T follicular helper cell (primary cell): ENCODE data around the gene DEFB118.
"Not testable (repeated sequence)": the region's sequence is repeated elsewhere in the genome, so short reads cannot be mapped to it uniquely, and the experiment has no call there.

Experiments
- DNase-seq: peaks from one replicate; pipeline ENCODE4 v3.0.0-alpha.2; 2020; ENCODE audit warnings: low read depth
- total RNA-seq, 2 experiments: gene quantifications; one replicate each; lab custom pipeline; 2026; lab: John Stamatoyannopoulos, UW

Gene DEFB118, protein sequence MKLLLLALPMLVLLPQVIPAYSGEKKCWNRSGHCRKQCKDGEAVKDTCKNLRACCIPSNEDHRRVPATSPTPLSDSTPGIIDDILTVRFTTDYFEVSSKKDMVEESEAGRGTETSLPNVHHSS
- 0 reads per million in 2 experiments for total RNA-seq

DNA sequence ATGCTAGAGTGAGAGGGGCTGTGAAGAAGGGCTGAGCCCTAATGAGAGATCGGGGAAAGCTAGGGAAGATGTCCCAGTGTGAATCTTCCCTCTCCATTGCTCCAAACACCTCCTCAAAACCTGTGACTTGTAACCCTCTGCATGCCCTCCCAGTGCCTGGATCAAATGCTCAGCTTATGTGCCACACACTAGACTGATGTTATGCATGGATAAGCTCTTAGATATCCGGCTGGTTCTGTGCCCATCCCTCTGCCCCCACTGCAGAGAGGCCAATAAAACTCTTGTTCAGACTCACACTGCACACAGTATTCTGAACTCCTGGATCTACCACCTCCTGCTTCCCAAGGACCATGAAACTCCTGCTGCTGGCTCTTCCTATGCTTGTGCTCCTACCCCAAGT, at the start of gene DEFB118:
Gene DEFB118 (plus strand): TSS at position 301 of the 400 bp plus-strand sequence. CDS start 50 bp downstream, at position 351.
- DNase-seq = no peak

DNA sequence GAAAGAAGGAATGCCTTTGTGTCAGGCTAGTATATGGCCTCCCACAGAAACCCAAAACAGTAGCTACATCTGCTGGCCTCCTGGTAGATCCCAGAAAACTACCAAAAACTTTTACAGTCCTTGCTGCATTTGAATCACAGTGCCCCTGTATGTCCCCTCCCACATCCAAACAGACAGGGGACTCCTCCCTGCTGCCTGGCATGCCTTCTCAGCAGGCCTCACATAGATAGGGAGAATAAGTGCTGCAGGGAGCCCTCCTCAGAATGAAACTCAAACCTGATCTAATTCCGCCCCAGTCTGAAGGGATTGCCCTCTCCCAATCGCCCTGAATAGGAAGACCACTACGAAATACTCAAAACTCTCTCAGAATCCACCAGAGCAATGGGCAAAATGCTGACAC, 45.9 kb upstream of the DEFB118 start:
- DNase-seq = no peak

DNA sequence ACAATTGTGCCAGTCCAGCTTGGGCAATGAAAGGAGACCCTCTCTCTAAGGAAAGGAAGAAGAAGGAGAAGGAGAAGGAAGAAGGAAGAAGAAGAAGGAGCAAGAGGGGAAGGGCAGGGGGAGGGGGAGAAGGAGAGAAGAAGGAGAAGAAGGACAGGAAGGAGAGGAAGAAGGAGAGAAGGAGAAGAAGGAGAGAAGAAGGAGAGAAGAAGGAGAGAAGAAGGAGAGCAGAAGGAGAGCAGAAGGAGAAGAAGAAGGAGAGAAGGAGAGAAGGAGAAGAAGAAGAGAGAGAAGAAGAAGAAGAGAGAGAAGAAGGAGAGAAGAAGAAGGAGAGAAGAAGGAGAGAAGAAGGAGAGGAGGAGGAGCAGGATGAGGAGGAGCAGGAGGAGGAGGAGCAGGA, 37.5 kb upstream of the DEFB118 start:
- DNase-seq = no peak

DNA sequence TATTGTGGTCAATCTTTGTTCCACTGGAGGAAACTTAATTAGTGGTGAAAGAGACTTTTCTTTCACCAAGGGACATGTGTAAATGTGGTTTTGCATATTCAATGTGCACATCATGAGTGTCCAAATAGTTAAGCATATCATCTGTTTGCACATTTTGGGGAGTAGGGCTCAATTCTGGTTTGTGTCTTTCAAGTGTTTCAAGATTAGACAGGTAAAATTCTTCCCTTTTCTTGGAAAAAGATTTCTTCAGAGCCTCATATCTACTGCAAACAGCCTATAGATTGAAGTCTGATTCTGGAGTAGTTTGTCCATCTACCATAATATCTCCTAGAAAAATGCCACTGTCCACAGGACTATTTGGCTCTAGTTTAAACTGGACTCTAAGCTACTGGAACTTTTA, 26.9 kb upstream of the DEFB118 start:
- DNase-seq = no peak

DNA sequence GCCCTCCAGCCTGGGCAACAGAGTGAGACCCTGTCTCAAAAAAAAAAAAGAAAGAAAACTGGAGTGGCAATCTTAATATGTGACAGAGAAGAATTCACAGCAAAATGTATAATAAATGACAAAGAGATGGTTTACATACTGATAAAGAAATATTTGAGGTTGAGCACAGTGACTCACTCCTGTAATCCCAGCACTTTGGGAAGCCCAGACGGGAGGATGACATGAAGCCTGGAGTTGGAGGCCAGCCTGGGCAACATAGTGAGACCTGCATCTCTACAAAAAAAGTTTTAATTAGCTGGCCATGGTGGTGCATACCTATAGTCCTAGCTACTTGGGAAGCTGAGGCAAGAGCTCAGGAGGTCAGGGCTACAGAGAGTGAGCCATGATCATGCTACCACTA, 12.4 kb upstream of the DEFB118 start:
- DNase-seq = no peak

DNA sequence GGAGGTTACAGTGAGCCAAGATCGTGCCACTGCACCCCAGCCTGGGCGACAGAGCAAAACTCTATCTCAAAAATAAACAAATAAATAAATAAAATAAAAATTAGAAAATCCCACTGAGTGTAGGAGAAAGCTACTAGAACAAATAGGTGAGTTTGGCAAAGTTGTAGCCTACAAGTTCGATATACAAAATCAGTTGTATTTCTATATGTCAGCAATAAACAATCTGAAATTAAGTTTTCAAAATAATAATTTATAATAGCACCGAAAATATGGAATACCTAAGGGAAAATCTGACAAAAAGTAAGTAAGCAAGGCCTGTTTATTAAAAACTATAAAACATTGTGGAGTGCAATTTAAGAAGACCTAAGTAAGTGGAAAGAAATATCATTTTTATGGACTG, 5.1 kb upstream of the DEFB118 start:
- no peak for DNase-seq

DNA sequence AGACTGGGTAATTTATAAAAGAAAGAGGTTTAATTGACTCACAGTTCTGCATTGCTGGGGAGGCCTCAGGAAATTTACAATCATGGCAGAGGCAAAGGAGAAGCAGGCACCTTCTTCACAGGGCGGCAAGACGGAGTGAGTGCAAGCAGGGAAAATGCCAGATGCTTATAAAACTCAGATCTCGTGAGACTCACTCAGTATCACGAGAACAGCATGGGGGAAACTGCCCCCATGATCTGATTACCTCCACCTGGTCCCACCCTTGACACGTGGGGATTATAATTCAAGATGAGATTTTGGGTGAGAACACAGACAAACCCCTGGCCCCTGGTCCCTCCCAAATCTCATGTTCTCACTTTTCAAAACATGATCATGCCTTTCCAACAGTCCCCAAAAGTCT, 4.1 kb upstream of the DEFB118 start:
- not testable (repeated sequence) for DNase-seq

DNA sequence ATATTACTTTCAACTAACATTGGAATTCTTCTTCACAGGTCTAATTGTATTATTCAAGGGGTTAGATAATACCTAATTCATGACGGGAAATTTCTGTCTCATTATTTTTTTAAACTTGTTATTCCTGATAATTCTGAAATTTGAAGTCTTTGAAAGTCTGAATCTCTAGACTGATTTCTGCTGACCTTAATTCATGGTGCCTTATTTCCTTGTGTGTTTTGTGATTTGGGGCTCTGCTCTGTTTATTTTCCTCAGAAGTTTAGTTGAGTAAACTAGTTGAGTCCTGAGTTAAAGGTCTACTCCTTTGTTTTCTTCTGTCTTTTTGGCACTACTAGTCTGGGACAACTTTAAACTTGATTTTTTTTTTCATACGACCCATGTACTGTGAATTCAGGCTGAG, 5.9 kb downstream of the DEFB118 start:
- no peak for DNase-seq

DNA sequence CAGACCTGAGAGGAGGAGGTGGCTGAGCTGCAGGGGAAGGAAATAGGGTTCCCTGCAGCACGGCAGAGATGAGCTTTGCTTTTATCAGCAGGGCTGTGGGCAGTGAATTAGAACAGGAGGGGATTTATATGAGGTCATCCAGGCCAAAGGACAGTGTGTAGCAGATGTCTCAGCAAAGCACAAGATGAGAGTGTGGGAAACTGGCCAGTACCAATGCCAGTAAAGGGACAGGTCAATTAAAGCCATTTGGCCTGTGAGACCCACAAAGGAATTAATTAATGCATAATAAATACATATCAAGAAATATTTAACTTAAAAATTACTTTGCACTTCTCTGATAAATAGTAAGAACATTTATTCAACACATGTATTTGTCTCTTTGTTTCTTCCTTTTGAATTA, 22.1 kb downstream of the DEFB118 start, which contains the start of gene DEFB119:
Gene DEFB119 (minus strand): TSS at position 101 of the 400 bp plus-strand sequence. CDS start 107 bp downstream, outside the sequence.
- no peak for DNase-seq

DNA sequence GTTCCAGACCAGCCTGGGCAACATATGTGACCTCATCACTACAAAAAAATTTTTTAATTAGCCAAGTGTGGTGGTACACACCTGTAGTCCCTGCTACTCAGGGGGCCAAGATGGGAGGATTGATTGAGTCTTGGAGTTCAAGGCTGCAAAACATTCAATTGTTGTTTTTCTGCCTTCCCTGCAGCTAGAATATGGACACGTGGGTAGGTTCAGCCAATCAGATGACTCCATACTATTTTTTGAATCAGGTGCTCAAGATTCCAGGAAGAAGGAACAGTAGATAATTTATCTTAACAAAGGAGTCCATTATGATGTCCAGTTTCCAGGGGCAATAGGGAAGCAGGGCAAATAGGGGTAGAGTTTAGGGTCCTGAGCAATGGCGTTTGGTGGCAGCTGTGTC, 24.4 kb downstream of the DEFB118 start:
- DNase-seq = no peak

DNA sequence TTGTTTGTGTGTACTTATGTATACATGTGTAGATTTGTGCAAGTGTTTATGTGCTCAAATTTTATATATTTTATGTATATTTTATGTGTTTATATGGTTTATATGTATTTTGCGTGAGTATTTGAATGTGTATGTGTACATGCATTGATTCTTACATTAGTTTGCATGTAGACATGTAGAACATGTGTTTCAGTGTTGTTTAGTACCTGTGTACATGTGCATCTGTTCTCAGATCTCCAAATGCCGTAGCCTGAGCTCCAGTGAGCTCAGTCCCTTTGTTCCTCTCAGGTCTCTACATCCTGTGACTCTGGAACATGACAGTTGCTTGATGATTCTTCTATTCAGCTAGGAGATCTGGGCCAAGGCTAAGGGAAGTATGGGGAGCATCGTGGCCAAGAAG, 26.5 kb downstream of the DEFB118 start:
- DNase-seq = no peak

DNA sequence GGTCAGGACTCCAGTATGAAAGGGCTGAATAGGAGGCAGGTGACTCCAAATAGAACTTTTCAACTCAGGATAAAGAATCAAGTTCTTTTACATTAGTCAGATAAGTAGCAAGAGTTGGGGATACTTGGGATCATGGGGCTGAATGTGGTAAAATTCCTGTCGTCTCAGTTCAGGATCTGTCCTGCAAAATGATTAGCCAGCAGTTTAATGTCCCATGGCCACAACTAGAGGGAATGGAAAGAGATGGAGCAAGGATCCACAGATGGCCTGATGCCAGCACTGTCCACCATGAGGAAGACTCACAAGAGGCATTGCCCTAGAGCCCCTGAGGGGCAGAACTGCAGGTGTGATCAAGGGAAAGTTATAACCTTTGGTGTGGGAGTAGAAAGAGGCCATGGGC, 35.5 kb downstream of the DEFB118 start:
- no peak for DNase-seq

DNA sequence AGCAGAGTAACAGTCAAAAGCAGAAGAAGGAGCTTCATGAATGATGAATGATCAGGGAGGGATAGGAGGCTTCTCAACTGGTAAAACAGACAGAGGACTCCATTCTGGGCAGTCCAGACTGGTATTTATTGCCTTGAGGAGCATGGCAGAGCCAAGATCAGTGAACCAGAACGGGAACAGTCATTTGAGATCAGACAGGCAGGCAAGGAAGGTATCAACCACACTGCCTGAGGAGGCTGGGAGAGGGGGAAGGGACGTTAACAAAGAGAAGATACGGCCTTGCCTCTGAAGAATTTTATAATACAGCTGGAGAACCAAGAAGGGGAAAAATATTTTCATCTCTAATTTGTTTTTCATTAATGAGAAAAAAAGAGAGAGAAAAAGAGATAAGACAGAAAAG, 37.7 kb downstream of the DEFB118 start, which contains the start of gene DEFB121:
Gene DEFB121 (minus strand): TSS at position 101 of the 400 bp plus-strand sequence. CDS start 63 bp downstream, at position 38.
- DNase-seq = no peak

DNA sequence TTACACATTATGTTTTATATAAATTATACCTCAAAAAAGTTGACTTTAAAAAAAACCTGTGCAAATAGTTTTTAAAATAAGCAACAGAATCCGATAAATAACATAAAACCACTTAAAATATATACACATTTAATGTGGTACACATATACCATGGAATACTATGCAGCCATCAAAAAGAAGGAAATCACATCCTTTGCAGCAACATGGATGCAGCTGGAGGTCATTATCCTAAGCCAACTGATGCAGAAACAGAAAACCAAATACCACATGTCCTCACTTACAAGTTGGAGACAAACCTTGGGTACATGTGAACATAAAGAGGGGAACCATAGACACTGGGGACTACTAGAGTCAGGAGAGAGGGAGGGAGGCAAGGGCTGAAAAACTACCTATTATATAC, 41.6 kb downstream of the DEFB118 start:
- DNase-seq = no peak

DNA sequence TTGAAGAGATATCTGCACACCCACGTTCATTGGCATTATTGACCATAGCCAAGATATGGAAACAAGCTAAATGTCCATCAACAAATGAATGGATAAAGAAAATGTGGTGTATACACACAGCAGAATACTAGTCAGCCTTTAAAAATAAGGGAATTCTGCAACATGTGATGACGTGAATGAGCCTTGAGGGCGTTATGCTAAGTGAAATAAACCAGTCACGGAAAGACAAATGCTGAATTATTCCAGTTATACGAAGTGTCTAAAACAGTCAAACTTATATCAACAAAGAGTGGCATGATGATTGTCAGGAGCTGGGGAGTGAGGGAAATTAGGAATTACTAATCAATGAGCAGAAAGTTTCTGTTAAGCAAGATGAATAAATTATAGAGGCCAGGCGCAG, 46.0 kb downstream of the DEFB118 start:
- DNase-seq = no peak

DNA sequence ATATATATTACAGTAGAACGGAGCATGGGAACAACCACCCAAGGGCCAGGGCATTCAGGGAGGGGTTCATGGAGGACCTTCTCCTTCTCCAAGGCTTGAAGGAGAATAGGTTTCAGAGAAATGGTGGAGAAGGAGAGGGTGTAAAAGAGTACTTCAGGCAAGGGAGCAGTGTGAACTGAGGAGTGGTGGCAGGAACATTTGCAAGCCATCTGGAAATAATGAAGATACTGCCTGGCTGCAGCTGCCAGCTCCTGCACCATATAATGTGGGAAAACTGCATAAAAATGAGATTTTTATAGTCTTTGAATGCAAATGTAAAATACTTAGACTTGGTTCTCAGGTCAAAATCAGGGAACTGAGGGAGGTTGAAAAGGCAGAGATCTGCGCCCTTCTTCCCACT, 47.3 kb downstream of the DEFB118 start:
- DNase-seq = no peak

DNA sequence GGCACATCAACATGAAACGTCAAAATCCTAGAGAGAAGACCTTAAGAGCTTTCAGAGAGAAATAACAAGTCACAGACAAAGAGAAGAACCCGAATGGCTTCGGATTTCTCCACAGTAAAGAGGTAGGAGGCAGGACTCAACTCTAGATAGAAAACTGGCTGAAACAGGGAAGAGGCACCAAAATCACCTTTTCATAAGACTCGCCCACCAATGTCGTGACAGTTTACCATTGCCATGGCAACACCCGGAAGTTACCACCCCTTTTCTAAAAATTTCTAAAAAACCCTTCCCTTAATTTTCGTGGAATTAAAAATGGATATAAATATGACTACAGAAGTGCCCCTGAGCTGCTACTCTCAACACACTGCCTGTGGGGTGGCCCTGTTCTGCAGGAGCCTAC, 49.9 kb downstream of the DEFB118 start:
- DNase-seq = no peak
